SK-N-SH treated with all-trans-retinoic acid at 6 μM for 48 hours (cell line): ENCODE results near the gene IL17REL.

Experiments
- CSRNP3 ChIP-seq: fragments of 250-450 bp; sonication (Bioruptor Pico); IDR thresholded peaks from 2 replicates; pipeline ENCODE4 v1.5.1; 2021; ENCODE audit warnings: mild to moderate bottlenecking, moderate library complexity
- ZFP30 ChIP-seq: fragments of 450-650 bp; formaldehyde crosslinking; IDR thresholded peaks from 2 replicates; pipeline ENCODE4 v1.5.0; 2022; ENCODE audit warnings: mild to moderate bottlenecking, moderate library complexity
- TF ChIP-seq, protein P1 (sequence below): fragments of 250-450 bp; sonication (Bioruptor Pico); IDR thresholded peaks from 2 replicates; pipeline ENCODE4 v1.5.0; 2020; ENCODE audit warnings: mild to moderate bottlenecking, moderate library complexity

- TF ChIP-seq ZFP30 (CRISPR knock-in tag) (no peak), CSRNP3 (CRISPR knock-in tag) (no peak)
- TF ChIP-seq, protein P1, sequence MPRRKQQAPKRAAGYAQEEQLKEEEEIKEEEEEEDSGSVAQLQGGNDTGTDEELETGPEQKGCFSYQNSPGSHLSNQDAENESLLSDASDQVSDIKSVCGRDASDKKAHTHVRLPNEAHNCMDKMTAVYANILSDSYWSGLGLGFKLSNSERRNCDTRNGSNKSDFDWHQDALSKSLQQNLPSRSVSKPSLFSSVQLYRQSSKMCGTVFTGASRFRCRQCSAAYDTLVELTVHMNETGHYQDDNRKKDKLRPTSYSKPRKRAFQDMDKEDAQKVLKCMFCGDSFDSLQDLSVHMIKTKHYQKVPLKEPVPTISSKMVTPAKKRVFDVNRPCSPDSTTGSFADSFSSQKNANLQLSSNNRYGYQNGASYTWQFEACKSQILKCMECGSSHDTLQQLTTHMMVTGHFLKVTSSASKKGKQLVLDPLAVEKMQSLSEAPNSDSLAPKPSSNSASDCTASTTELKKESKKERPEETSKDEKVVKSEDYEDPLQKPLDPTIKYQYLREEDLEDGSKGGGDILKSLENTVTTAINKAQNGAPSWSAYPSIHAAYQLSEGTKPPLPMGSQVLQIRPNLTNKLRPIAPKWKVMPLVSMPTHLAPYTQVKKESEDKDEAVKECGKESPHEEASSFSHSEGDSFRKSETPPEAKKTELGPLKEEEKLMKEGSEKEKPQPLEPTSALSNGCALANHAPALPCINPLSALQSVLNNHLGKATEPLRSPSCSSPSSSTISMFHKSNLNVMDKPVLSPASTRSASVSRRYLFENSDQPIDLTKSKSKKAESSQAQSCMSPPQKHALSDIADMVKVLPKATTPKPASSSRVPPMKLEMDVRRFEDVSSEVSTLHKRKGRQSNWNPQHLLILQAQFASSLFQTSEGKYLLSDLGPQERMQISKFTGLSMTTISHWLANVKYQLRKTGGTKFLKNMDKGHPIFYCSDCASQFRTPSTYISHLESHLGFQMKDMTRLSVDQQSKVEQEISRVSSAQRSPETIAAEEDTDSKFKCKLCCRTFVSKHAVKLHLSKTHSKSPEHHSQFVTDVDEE (CRISPR knock-in tag): no peak
Observed at GRCh38 chr22:49983148-49984042, 29.2 kb downstream of the IL17REL start.
